Stimulated activated CD4-positive, alpha-beta T cell treated with anti-CD3 and anti-CD28 coated beads, Interleukin-12 subunit alpha, Interleukin-12 subunit beta, amount 100 ng/mL, for 4 hours (primary cell): ENCODE results near the gene IFIT3.

Experiments used
- DNase-seq: peaks from one replicate; pipeline ENCODE4 v3.0.0-alpha.2; 2020

Gene IFIT3

DNA sequence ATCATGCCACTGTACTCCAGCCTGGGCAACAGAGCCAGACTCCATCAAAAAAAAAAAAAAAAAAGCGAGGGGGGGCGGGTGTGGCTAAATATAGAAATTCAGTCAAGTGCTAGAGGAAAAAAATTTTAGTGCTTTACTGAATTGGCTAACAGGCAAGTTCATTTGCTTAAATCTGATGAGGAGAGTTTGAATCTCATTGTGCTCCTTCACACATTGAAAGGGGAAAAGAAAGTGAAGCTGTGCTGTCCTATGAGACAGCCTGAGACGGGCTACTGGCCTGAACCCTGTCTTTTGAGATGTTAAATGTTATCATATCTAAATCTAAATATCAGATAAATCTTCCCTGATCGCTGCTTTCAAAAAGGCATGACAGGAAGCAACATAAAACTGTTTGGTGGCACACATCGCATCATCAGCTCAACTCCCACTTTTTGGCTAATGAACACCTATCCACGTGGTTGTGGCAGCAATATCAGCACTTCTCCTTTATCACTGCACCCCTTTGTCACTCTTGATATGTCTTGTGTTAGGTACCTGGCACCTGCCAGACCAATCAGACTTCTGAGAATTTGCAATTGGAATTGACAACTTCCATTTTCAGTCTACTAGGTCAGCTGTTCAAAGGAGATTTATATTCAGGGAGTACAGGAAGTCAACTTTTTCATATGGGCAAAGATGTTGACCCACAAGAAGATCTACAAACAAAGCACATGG is 36.1 kb downstream of the IFIT3 start:
- DNase-seq = no peak

GRCh38 chr10:89364531-89364930 is 36.7 kb downstream of the IFIT3 start:
- no peak for DNase-seq

GRCh38 chr10:89367529-89367928 is 39.7 kb downstream of the IFIT3 start:
- DNase-seq = no peak

DNA sequence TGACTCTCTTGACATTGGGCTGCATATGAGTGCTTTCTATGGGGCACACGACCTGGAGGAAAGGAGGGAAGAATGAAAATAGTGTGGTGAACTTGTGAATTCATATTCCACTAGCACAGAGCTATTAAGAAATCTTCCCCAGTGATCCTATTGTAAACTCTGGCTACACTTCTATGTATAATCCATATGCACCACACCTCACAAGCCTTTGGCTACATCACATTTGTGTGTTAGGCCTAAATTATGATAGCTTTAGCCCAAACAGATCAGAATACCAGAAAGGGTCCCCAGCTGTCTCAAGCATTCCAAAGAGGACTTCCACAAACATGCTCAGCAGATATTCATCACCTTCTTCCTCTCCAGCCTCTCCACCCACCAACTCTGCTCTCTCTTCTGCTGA is 40.3 kb downstream of the IFIT3 start:
- no peak for DNase-seq

- no peak for DNase-seq
These were observed 41.6 kb downstream of the IFIT3 start for GRCh38 chr10:89369156-89370105.

DNA sequence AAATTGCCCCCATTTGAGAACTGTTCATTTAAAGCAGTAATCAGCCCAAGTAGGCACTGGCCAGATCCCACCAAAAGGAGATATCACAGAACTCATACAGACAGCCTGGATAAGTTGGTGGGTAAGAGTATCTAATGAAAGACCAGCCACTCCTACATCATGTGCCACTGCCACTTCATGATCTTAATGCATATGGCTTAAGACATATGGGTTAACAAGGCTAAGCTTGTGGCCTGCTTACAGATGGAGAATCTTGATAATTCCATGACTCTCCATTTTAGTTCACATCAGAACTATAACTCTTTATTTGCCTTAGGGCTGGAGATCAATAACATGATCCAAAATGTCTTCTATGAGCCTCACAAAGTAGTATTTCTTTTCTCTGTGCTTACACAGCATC is 43.3 kb downstream of the IFIT3 start:
- DNase-seq = no peak

DNA sequence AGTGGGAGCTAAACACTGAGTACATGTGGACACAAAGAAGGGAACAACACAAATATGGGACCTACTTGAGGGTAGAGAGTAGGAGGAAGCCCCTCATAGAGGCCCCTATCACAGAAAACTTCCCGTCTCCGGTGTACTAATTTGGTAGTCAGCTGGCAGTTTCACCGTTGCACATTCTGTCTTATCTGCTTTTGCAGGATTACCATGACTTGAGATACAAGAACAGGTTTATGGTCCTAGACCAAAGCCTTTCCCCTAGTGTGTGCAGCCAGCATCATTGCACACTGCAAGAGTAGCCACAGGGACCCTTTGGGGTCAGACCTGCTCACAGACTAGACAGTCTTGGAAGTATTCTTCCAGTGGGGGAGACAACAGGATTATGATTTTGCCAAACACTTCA is 44.2 kb downstream of the IFIT3 start:
- no peak for DNase-seq

- DNase-seq = no peak
These were observed 46.3 kb downstream of the IFIT3 start for GRCh38 chr10:89373916-89374711.

DNA sequence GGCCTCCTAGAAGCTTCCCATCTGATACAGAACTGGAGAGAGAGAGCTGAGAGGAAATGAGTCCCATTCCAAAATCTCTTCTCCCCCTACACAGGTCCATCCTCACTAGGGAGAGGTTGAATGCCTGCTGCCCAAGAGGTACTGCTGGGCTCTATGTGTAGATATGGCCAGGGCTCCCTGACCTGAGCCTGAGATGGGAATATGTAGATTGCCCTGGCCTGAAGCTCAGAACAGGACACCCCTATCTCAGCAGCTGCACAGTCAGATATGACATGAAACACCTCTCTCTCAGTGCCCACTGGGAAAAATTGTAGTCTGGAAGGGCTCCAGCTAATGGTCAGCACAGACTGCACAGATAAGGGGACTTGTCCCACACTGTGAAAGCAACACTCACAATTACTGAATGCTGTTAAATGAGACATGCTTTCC is 46.9 kb downstream of the IFIT3 start:
- no peak for DNase-seq

GRCh38 chr10:89377705-89378637 is 50.2 kb downstream of the IFIT3 start, which contains the start of gene IFIT1B:
Gene IFIT1B (plus strand): TSS chr10:89378056. CDS start chr10:89378136, 80 bp downstream.
- DNase-seq = no peak

- no peak for DNase-seq
These were observed 51.3 kb downstream of the IFIT3 start for GRCh38 chr10:89379103-89379502.

GRCh38 chr10:89382757-89383156 is 55.0 kb downstream of the IFIT3 start:
- DNase-seq = no peak

DNA sequence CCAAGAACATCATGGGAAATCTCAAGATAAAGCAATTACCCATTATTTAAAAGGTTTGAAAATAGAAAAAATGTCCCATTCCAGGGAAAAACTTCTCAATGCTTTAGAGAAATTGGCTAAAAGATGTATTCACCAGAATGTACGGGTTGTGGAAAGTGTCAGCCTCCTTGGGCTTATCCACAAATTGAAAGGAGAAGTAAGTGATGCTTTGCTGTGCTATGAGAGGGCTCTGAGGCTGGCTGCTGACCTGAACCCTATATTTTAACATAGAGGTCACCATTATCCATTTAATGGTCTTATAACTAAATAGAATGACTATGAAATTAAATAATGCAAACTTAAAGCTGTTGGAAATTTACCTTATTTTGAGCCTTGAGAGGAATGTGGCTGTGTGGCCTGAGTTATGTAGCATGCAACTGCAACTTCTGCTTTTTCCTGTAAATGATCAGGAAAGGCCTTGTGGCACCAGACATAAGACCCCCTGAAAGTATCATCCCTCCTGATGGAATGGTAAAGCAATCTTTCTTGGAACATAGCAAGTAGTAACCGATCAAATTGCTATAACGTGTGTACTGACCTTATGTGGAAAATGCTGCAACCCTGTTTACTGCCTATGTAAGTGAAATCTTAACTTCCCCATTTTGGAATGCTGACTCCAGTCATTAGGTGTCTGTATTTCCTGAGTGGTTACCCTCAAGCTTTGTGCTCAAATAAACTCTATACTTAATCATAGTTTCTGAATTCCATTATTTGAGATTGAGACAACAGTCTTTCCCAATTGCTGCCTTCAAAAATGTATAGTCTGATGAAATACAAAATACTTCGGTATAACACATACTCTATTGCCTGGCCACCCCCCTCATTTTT is 56.9 kb downstream of the IFIT3 start:
- DNase-seq = no peak

GRCh38 chr10:89388806-89389205 is 61.0 kb downstream of the IFIT3 start:
- DNase-seq = no peak

GRCh38 chr10:89389254-89389653 is 61.5 kb downstream of the IFIT3 start:
- no peak for DNase-seq
